ENCODE results near the gene NEK2. TPM values are rescaled to one million over a fixed set of nuclear protein-coding genes. Genes with fewer than 3 reads are reported as not detected.
A peak's percentile ranks its signal among the peaks of the same experiment; 100 is the strongest.
"Not testable (repeated sequence)": the region's sequence is repeated elsewhere in the genome, so short reads cannot be mapped to it uniquely, and the experiment has no call there.

NEK2 gene
- total RNA-seq, 3 donors from 2014 or later, result 1.8 TPM; not detected in 2

DNA sequence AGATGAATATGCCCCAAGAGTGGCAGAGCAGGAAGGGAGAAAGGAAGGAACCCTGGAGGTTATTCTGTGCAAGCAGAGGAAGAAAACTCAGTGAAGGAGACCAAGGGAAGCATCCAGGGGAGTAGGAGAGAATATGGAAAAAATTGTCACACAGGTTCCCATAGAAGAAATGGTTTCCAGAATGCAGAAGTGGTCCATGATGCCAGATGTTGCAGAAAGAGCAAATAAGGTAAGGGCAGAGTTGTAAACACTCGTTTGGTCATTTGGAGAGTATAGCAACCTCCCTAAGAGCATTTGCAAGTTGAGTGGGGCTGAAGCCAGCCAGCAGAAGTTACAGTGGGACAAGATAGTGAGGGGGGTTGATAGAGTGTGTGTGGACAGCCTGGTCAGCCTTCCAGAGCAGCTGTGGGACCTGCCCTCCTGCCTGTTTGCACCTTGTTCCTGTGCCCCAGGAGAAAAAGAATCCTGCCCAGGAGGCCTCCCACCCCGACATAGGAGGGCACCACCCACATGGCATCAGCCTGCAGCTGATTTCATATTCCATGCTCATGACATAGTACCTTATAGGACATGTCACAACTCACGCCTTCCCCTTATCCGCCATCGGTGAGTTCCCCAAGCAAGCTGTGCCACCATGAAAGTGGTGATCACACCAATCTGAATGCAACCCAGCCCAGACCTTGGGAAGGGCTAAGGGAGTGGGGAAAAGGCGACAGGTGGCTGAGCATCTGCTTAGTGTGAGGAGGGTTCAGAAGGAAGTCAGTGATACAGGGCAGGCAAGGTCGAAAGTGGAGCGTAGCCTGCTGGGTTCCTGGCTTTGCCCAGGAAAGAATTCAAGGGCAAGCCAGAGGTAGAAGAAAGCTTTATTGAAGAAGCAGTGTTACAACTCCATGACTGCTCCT is 8.2 kb upstream of the NEK2 start:
- Histone ChIP-seq H3K4me3 (no peak overlapping the region), H3K27ac (no peak overlapping the region), H3K4me1 (no peaks in the 10 kb centered on the region), H3K9me3 (no peaks in the 10 kb centered on the region), H3K27me3 (no peaks in the 10 kb centered on the region), H3K36me3 (no peaks in the 10 kb centered on the region)
- intact Hi-C loops (cut with DNase I; ENCODE audit: low total_unique reads), result no loop called here
- DNase-seq (ENCODE audit: low spot score in 2 of 2), result no peak
- TF ChIP-seq, protein P1, sequence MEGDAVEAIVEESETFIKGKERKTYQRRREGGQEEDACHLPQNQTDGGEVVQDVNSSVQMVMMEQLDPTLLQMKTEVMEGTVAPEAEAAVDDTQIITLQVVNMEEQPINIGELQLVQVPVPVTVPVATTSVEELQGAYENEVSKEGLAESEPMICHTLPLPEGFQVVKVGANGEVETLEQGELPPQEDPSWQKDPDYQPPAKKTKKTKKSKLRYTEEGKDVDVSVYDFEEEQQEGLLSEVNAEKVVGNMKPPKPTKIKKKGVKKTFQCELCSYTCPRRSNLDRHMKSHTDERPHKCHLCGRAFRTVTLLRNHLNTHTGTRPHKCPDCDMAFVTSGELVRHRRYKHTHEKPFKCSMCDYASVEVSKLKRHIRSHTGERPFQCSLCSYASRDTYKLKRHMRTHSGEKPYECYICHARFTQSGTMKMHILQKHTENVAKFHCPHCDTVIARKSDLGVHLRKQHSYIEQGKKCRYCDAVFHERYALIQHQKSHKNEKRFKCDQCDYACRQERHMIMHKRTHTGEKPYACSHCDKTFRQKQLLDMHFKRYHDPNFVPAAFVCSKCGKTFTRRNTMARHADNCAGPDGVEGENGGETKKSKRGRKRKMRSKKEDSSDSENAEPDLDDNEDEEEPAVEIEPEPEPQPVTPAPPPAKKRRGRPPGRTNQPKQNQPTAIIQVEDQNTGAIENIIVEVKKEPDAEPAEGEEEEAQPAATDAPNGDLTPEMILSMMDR (IDR thresholded peaks at IDR 0.05), result no peak
- TF ChIP-seq POLR2AphosphoS5 (IDR thresholded peaks at IDR 0.05) (no peak), POLR2A (IDR thresholded peaks at IDR 0.05) (no peak)

DNA sequence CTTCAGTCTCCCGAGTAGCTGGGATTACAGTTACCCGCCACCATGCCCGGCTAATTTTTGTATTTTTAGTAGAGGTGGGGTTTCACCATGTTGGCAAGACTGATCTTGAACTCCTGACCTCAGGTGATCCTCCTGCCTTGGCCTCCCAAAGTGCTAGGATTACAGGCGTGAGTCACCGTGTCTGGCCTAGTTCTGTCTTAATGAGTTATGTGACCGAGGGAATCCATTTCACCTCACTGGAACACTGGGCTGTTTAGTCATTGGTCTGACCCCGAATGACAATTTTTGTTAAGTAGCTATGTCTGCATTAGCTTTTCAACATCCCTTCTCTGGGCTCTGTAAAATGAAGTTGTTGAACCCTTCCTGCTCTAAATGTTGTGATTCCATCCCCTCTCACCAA is 6.8 kb upstream of the NEK2 start:
- intact Hi-C loops (cut with DNase I; ENCODE audit: low total_unique reads); H3K27me3 ChIP-seq: not testable (repeated sequence)

DNA sequence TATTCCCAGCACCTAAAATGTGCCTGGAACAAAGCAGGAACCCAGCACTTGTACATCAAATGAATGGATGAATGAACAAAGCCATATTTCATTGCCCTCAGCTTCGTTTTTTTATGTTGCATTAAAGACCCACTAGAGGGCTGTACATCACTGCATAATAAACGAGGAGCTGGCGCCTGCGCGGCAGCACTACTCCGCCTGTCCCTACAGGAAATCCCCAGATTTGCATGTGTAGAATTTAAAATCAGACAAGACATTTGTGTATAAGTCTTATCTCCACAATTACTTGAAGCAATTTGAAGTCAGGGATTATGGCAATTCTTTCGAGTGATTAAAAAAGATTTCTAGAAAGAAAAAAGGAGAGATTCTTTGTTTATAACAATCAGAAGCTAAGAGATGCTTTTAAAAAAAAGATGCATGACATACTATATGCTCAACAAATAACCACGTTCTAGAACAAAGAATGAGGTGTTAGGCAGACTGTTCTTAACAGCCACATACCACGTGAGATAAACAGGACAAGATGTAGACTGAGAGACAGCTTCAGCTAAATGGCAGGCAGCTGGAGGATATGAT is 5.4 kb upstream of the NEK2 start:
- Histone ChIP-seq H3K27me3 (no peaks in the 10 kb centered on the region), H3K36me3 (no peaks in the 10 kb centered on the region), H3K27ac (no peak overlapping the region), H3K4me3 (no peak overlapping the region), H3K9me3 (no peaks in the 10 kb centered on the region), H3K4me1 (no peaks in the 10 kb centered on the region)
- DNase-seq (ENCODE audit: low spot score in 2 of 2), result peak in 1 of 2 donors; percentile 40
- no peak for TF ChIP-seq POLR2AphosphoS5 (IDR thresholded peaks at IDR 0.05)
- TF ChIP-seq, protein P1 (IDR thresholded peaks at IDR 0.05), result peak; percentile 61 to 88 (median 82)
- TF ChIP-seq POLR2A (IDR thresholded peaks at IDR 0.05), result no peak
- intact Hi-C loops (cut with DNase I; ENCODE audit: low total_unique reads), result no loop called here

More for the DNA sequence above, 6.8 kb upstream of the NEK2 start:
- DNase-seq (ENCODE audit: low spot score in 2 of 2); H3K36me3 ChIP-seq; H3K4me1 ChIP-seq; H3K27ac ChIP-seq; H3K9me3 ChIP-seq; H3K4me3 ChIP-seq: not testable (repeated sequence)

DNA sequence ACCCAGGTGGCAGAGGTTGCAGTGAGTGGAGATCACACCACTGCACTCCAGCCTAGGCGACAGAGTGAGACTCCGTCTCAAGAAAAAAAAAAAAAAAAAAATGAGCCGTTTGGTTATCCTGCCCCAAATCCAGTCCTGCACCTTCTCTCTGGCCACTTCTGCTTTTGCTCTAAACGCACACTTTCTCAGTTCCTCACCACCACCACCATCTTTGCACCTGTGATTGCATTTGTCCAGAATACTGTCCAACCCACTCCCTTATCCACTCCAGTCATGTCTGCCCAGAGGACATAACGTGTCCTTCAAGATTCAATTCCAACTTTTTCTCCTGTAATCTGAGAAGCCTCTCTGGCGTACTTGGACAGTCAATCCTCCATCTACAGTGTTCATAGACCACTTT is 2.2 kb upstream of the NEK2 start:
- no peak for TF ChIP-seq POLR2AphosphoS5 (IDR thresholded peaks at IDR 0.05)
- TF ChIP-seq POLR2A (IDR thresholded peaks at IDR 0.05), result no peak
- TF ChIP-seq, protein P1 (IDR thresholded peaks at IDR 0.05), result no peak
- peaks cover 0 to 4% of the 10 kb centered on the region in 2 donors for H3K4me1 ChIP-seq
- no peaks in the 10 kb centered on the region for H3K27me3 ChIP-seq
- no peak overlapping the region for H3K27ac ChIP-seq
- intact Hi-C loops (cut with DNase I; ENCODE audit: low total_unique reads), result no loop called here
- DNase-seq (ENCODE audit: low spot score in 2 of 2), result no peak
- no peaks in the 10 kb centered on the region for H3K36me3 ChIP-seq
- no peaks in the 10 kb centered on the region for H3K9me3 ChIP-seq
- no peak overlapping the region for H3K4me3 ChIP-seq

DNA sequence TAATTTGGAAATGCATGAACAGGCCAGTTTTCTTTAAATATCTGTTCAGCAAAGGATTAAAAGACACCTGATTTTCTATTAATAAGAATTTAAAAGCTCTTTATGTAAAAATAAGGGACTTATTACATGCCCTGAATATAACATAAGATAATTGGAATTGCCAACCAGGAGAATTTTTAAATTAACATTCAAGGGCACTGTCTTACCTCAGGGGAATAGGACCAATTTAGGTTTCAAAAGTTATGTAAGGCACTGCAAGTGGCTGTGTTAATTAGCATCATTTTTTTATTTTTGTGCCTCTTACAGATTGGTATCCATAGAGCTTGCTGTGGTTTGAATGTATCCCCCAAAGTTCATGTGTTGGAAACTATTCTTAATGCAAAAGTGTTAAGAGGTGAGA is 1.3 kb upstream of the NEK2 start:
- Histone ChIP-seq H3K27me3 (no peaks in the 10 kb centered on the region), H3K4me1 (peaks cover 0 to 4% of the 10 kb centered on the region in 2 donors), H3K27ac (no peak overlapping the region), H3K4me3 (no peak overlapping the region), H3K36me3 (no peaks in the 10 kb centered on the region), H3K9me3 (no peaks in the 10 kb centered on the region)
- intact Hi-C loops (cut with DNase I; ENCODE audit: low total_unique reads), result no loop called here
- TF ChIP-seq, protein P1 (IDR thresholded peaks at IDR 0.05), result no peak
- TF ChIP-seq POLR2AphosphoS5 (IDR thresholded peaks at IDR 0.05) (no peak), POLR2A (IDR thresholded peaks at IDR 0.05) (no peak)
- no peak for DNase-seq (ENCODE audit: low spot score in 2 of 2)

Data from breast epithelium (tissue), 4 donors.